Panc1 (cell line): ENCODE measurements around the gene DCDC2. TPM values are rescaled to one million over a fixed set of nuclear protein-coding genes. Genes with fewer than 3 reads are reported as not detected.
"Not testable (repeated sequence)": the region's sequence is repeated elsewhere in the genome, so short reads cannot be mapped to it uniquely, and the experiment has no call there.

Experiments used
- ATAC-seq: fragments of 200-7000 bp; cut with Tn5 transposase; 2 replicates; pipeline ENCODE4 v1.9.1; 2020; ENCODE audit warnings: mild to moderate bottlenecking, moderate library complexity
- BruUV-seq: library from RNA; stranded (reverse); fragments of 400-500 nt; replicated peaks from 2 replicates; lab custom pipeline; 2021; lab: Mats Ljungman, UMichigan
- CTCF ChIA-PET: fragments of 300-600 bp; sonication (Branson Sonifier 250); formaldehyde crosslinking; loops from one replicate; lab custom pipeline; 2022; ENCODE audit warnings: antibody characterized with exemption; lab: Charles Lee
- POLR2A ChIA-PET: fragments of 300-600 bp; sonication (Branson Sonifier 250); formaldehyde crosslinking; loops from one replicate; lab custom pipeline; 2022; ENCODE audit warnings: antibody characterized with exemption; lab: Charles Lee
- DNase-seq: peaks from one replicate; pipeline ENCODE4 v3.0.0-alpha.2; 2010; ENCODE audit warnings: low read depth, low spot score
- H3K27ac ChIP-seq: 2 replicates; pipeline ENCODE4 v1.5.1; 2011; ENCODE audit warnings: mild to moderate bottlenecking, low read length, inconsistent platforms
- H3K27me3 ChIP-seq: fragments of 200-500 bp; sonication (Bioruptor generic); 2 replicates; pipeline ENCODE4 v1.6.0; 2014; ENCODE audit warnings: low read length, inconsistent platforms; ENCODE audit not compliant: control insufficient read depth, insufficient read depth
- H3K36me3 ChIP-seq: fragments of 200-500 bp; sonication (Bioruptor generic); 2 replicates; pipeline ENCODE4 v1.5.1; 2014; ENCODE audit warnings: inconsistent platforms, mild to moderate bottlenecking, low read length, moderate library complexity; ENCODE audit not compliant: control insufficient read depth, insufficient read depth
- H3K4me1 ChIP-seq: 2 replicates; pipeline ENCODE4 v1.5.1; 2011; ENCODE audit warnings: inconsistent platforms, mild to moderate bottlenecking, low read length, moderate library complexity; ENCODE audit not compliant: control insufficient read depth, insufficient read depth
- H3K4me3 ChIP-seq, 2 experiments: 2 replicates each; pipeline ENCODE4 v1.5.1; 2011 to 2012; ENCODE audit warnings: low read depth in 2 of 2, low read length in 2 of 2, mild to moderate bottlenecking in 2 of 2, inconsistent platforms in 1 of 2, moderate library complexity in 1 of 2
- H3K9me3 ChIP-seq: fragments of 200-500 bp; sonication (Bioruptor generic); 2 replicates; pipeline ENCODE4 v1.5.1; 2014; ENCODE audit warnings: low read depth, mild to moderate bottlenecking, inconsistent platforms, low read length, moderate library complexity; ENCODE audit not compliant: control insufficient read depth, insufficient read depth
- CTCF ChIP-seq: fragments of 450-650 bp; IDR thresholded peaks from 2 replicates; pipeline ENCODE4 v1.5.1; 2017; ENCODE audit warnings: mild to moderate bottlenecking
- POLR2AphosphoS5 ChIP-seq: IDR thresholded peaks from 2 replicates; pipeline ENCODE4 v1.6.1; 2012; ENCODE audit warnings: mild to moderate bottlenecking, low read depth, low read length, moderate library complexity
- REST ChIP-seq, 2 experiments: IDR thresholded peaks; 2 replicates each; pipeline ENCODE4 v1.6.1; 2011 to 2012; ENCODE audit warnings: low read depth in 2 of 2, control low read depth in 1 of 2, low read length in 1 of 2, mild to moderate bottlenecking in 1 of 2, moderate library complexity in 1 of 2; ENCODE audit not compliant: insufficient read depth in 1 of 2
- SIN3A ChIP-seq: IDR thresholded peaks from 2 replicates; pipeline ENCODE4 v1.6.1; 2012; ENCODE audit warnings: low read depth, mild to moderate bottlenecking, low read length, moderate library complexity, borderline replicate concordance; ENCODE audit not compliant: insufficient read depth
- TCF7L2 ChIP-seq: IDR thresholded peaks from 2 replicates; pipeline ENCODE4 v1.6.1; 2011; ENCODE audit warnings: mild to moderate bottlenecking, low read depth, low read length, inconsistent platforms
- in situ Hi-C: cut with HindIII; loops from 2 replicates; pipeline ENCODE4 v1.10.0; 2016; ENCODE audit warnings: low sequenced_read_pairs, low pct_unique_long_range_greater_than_20kb
- intact Hi-C: fragments of 100-400 bp; cut with micrococcal nuclease; formaldehyde crosslinking; loops from one replicate; pipeline ENCODE4 v1.10.0; 2022; ENCODE audit not compliant: unreplicated experiment
- total RNA-seq: library from RNA; stranded (reverse); gene quantifications from one replicate; pipeline ENCODE4 v1.2.1, GENCODE V29; 2021; ENCODE audit not compliant: unreplicated experiment

The DCDC2 gene
- total RNA-seq, 1 experiment from 2014 or later: 0.15 TPM

- Histone ChIP-seq H3K9me3 (no peaks in the 10 kb centered on the region), H3K4me1 (peaks cover 7% of the 10 kb centered on the region; the same call in 1 of the 2 replicates), H3K4me3 (no peak overlapping the region), H3K27me3 (no peaks in the 10 kb centered on the region), H3K27ac (no peak overlapping the region), H3K36me3 (no peaks in the 10 kb centered on the region)
- in situ Hi-C loops (no loop called here), intact Hi-C loops (no loop called here)
- no TSS peak for BruUV-seq
- ChIA-PET POLR2A (no interaction called here), CTCF (interaction anchor here (0.5 kb wide), 1 partner anchor 136 kb away, joined by 6 read pairs; no protein-coding TSS in a partner anchor)
- DNase-seq: no peak
- no peak for TF ChIP-seq TCF7L2
- no peak for TF ChIP-seq POLR2AphosphoS5
- no peak for TF ChIP-seq CTCF
- TF ChIP-seq SIN3A: no peak
- no peak for TF ChIP-seq REST (IDR thresholded peaks at IDR 0.05; ENCODE audit: insufficient read depth in 1 of 2, low read depth in 2 of 2, low read length in 1 of 2)
- no peak for ATAC-seq
These were observed 27.8 kb upstream of the DCDC2 start for GRCh38 chr6:24385536-24386269.

DNA sequence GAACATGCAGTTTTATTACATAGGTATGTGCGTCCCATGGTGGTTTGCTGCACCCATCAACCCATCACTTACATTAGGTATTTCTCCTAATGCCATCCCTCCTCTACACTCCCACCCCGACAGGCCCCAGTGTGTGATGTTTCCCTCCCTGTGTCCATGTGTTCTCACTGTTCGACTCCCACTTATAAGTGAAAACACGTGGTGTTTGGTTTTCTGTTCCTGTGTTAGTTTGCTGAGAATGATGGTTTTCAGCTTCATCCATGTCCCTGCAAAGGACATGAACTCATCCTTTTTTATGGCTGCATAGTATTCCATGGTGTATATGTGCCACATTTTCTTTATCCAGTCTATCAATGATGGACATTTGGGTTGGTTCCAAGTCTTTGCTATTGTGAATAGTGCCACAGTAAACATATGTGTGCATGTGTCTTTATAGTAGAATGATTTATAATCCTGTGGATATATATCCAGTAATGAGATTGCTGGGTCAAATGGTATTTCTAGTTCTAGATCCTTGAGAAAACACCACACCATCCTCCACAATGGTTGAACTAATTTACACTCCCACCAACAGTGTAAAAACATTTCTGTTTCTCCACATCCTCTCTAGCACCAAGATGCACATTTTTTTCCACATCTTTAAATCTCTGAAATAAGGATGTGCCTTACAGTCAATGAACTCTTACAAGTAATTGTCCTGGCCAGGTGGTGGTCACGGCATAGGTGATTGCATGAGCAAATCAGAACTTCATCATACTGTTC, 26.7 kb upstream of the DCDC2 start:
- H3K36me3 ChIP-seq, POLR2A ChIA-PET, CTCF ChIA-PET, H3K27ac ChIP-seq, H3K27me3 ChIP-seq, H3K9me3 ChIP-seq, H3K4me1 ChIP-seq, DNase-seq, BruUV-seq, H3K4me3 ChIP-seq, intact Hi-C loops, ATAC-seq, in situ Hi-C loops: not testable (repeated sequence)

DNA sequence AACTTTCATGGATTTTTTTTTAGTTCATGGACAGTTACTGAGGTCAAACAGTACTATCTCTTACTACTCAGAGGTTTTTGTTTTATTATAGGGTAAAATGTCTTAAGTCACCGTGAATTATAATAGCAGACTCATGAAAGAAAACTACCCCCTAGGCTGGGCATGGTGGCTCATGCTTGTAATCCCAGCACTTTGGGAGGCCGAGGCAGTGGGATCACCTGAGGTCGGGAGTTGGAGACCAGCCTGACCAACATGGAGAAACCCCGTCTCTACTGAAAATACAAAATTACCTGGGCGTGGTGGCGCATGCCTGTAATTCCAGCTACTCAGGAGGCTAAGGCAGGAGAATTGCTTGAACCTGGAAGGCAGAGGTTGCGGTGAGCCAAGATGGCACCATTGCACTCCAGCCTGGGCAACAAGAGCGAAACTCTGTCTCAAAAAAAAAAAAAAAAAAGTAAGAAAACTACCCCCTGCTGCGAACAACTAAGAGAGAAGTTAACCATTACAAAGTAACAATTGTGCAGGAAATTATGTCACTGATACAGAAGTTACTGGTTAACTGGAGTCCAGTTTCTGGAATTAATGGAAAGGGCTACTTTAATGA, 25.1 kb upstream of the DCDC2 start:
- H3K27ac ChIP-seq, H3K9me3 ChIP-seq, CTCF ChIA-PET, H3K36me3 ChIP-seq, POLR2A ChIA-PET, BruUV-seq, DNase-seq, H3K27me3 ChIP-seq, in situ Hi-C loops, intact Hi-C loops, H3K4me1 ChIP-seq, H3K4me3 ChIP-seq, ATAC-seq: not testable (repeated sequence)
